Astrocyte of the cerebellum (primary cell): ENCODE measurements around the gene UNC93A.
"Not testable (repeated sequence)": the region's sequence is repeated elsewhere in the genome, so short reads cannot be mapped to it uniquely, and the experiment has no call there.

ENCODE experiments used
- DNase-seq: peaks from one replicate; pipeline ENCODE4 v3.0.0-alpha.2; 2011; ENCODE audit warnings: low read depth
- H3K4me3 ChIP-seq: 2 replicates; pipeline ENCODE4 v1.5.1; 2011; ENCODE audit warnings: mild to moderate bottlenecking, low read depth, low read length, moderate library complexity
- CTCF ChIP-seq: IDR thresholded peaks from 2 replicates; pipeline ENCODE4 v1.5.1; 2012; ENCODE audit warnings: low read length, low read depth, moderate library complexity, mild to moderate bottlenecking; ENCODE audit errors: missing control alignments
- in situ Hi-C: cut with HindIII; loops from 2 replicates; pipeline ENCODE4 v1.10.0; 2017; ENCODE audit warnings: low sequenced_read_pairs

Gene UNC93A

GRCh38 chr6:167311286-167311685 lies 20.2 kb downstream of the UNC93A start:
- in situ Hi-C loops, result no loop called here
- no peak overlapping the region for H3K4me3 ChIP-seq
- no peak for TF ChIP-seq CTCF
- no peak for DNase-seq

- DNase-seq, in situ Hi-C loops, H3K4me3 ChIP-seq: not testable (repeated sequence)
Observed at GRCh38 chr6:167311691-167312090, 20.6 kb downstream of the UNC93A start.

DNA sequence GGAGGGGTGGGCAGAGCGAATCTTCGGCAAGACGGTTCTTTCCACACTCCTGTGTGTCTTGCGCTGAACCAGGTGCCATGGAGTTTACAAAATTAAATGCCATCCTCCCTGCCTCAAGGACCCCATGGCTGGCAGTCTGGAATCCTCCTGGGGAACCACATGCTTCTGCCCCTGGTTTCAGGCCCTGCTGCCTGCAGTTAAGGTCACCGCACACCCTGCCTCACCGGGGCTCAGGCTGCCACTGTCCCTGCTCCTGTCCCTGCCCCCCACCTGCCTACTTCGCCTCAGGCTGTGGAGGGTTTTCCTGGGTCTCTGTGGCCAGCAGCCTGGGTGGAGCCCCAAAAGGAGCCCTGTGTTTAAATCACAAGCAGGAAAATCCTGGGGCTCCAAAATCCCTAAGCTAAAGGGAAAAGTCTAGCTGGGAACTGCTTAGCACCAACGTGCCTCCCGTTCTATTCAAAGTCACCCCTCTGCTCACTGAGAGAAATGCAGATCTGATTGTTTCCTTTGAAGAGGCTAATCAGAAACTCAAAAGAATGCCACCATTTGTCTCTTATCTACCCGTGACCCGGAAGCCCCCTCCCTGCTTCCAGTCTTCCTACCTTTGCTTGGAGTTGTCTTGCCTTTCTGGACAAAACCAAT lies 23.2 kb downstream of the UNC93A start:
- no peak for DNase-seq
- H3K4me3 ChIP-seq, result no peak overlapping the region
- no peak for TF ChIP-seq CTCF
- in situ Hi-C loops, result no loop called here

- DNase-seq, result no peak
- in situ Hi-C loops, result no loop called here
- TF ChIP-seq CTCF, result no peak
- no peak overlapping the region for H3K4me3 ChIP-seq
Observed at GRCh38 chr6:167317172-167317571, 26.1 kb downstream of the UNC93A start.

GRCh38 chr6:167318354-167318753 lies 27.2 kb downstream of the UNC93A start:
- DNase-seq, in situ Hi-C loops, H3K4me3 ChIP-seq: not testable (repeated sequence)

GRCh38 chr6:167318856-167319255 lies 27.7 kb downstream of the UNC93A start:
- H3K4me3 ChIP-seq, in situ Hi-C loops, DNase-seq: not testable (repeated sequence)

GRCh38 chr6:167319856-167320753 lies 29.0 kb downstream of the UNC93A start:
- DNase-seq, in situ Hi-C loops: not testable (repeated sequence)

DNA sequence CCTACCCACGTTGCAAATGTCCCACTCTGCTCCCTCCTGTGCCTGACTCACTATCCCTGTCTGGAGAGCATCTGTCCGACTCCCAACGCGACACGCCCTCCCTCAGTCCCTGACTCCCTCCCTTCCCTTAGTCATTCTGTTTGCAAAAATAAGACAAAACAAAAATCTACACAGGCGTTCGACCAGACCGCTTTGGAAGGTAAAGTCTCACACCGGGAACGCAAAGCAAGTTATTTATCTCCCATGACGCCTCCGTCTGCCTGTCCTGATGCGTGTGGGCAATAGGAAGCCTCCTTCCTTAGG lies 29.6 kb downstream of the UNC93A start:
- DNase-seq, H3K4me3 ChIP-seq, in situ Hi-C loops: not testable (repeated sequence)

More at GRCh38 chr6:167319856-167320753, 29.0 kb downstream of the UNC93A start:
- H3K4me3 ChIP-seq, result not testable (repeated sequence)

- H3K4me3 ChIP-seq, DNase-seq, in situ Hi-C loops: not testable (repeated sequence)
Observed at GRCh38 chr6:167321185-167321584, 30.1 kb downstream of the UNC93A start.

- no peak overlapping the region for H3K4me3 ChIP-seq
- in situ Hi-C loops, result no loop called here
- no peak for DNase-seq
- TF ChIP-seq CTCF, result no peak
Observed at GRCh38 chr6:167323111-167323510, 32.0 kb downstream of the UNC93A start.
